Measurements from ENCODE around the gene STX18. TPM values are rescaled to one million over a fixed set of nuclear protein-coding genes. Genes with fewer than 3 reads are reported as not detected.
A peak's percentile ranks its signal among the peaks of the same experiment; 100 is the strongest.

Gene STX18
- polyA plus RNA-seq (2013): 30.1 and 32.5 TPM in 2 replicates

DNA sequence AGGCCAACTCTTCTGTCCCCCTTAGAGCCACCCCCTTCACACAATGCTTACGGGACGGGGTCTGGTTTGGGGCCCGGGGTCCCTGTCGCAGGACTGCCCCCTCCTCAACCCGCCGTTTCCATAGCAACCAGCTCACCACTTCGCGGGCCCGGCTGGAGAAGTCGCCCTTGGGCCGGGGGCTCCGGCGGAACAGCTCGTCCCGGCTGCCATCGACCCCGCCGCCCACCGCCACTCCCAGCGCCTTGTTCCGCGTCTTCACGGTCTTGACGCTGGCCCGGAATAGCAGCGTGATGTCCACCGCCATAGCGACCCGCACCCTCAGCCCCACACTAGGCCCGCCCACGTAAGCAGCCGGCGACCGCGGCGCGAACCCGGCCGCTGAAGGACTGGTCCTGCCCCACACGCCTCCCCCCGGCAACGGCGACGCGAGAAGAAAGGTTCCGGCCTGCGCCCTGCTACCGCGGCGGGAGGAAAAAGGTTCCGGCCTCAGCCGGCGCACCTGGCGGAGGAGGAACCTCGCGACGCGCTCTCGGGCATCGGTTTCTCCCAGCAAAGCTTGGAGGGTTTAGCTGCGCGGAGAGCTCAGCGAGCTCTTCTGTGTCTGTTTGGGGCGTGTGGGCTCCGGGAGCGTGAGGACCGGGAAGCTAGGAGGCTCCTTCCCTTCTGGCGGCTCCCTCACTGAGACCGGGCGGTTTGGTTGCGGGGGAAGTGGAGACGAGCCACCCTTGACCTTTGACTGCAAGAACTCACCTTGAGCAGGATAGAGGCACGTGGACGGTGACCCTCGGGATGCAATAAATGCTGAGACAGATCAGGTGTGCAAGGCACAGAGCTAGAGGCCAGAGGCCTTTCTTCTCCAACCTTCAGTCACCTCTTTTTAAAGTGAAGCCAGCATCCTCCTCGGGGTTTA lies at the start of gene STX18:
Gene STX18 (minus strand): TSS at position 388 of the 910 bp plus-strand sequence. CDS start 84 bp downstream, at position 304.
- Histone ChIP-seq H4K8ac (ENCODE audit: low read depth, low read length) (peak within 1 kb of the TSS; percentile 92), H3K23ac (ENCODE audit: low read length) (no peak within 1 kb of the TSS), H3K14ac (ENCODE audit: low read length) (peak within 1 kb of the TSS; percentile 56), H3K9ac (ENCODE audit: low read length) (peak within 1 kb of the TSS; percentile 79), H3K18ac (ENCODE audit: low read length) (peak within 1 kb of the TSS; percentile 94), H3K27ac (ENCODE audit: low read depth, low read length) (peak within 1 kb of the TSS; percentile 58), H2BK5ac (ENCODE audit: low read depth, low read length, poor library complexity) (peak within 1 kb of the TSS; percentile 18), H3K27me3 (ENCODE audit: insufficient read depth, low read length) (no peaks in the 10 kb centered on the region), H3K4me1 (ENCODE audit: control insufficient read depth in 1 of 2, insufficient read depth in 2 of 2, low read length in 2 of 2) (peaks cover 0 to 2% of the 10 kb centered on the region in 2 experiments), H3K4ac (ENCODE audit: low read depth, low read length) (peak within 1 kb of the TSS; percentile 78), H3K36me3 (ENCODE audit: control insufficient read depth in 1 of 2, insufficient read depth in 2 of 2, low read length in 2 of 2) (no peaks in the 10 kb centered on the region), H3K79me1 (ENCODE audit: low read length) (peaks cover 9% of the 10 kb centered on the region), H4K12ac (ENCODE audit: low read depth, low read length) (peak within 1 kb of the TSS; percentile 85), H2AFZ (ENCODE audit: insufficient read depth, low read length, poor library complexity) (peak within 1 kb of the TSS; percentile 92), H4K91ac (ENCODE audit: low read depth, low read length) (peak within 1 kb of the TSS; percentile 87), H2AK5ac (ENCODE audit: low read length) (peak within 1 kb of the TSS; percentile 44), H3K79me2 (ENCODE audit: control insufficient read depth, insufficient read depth, low read length, poor library complexity) (peaks cover 8% of the 10 kb centered on the region), H3K4me2 (ENCODE audit: low read length) (peak within 1 kb of the TSS; percentile 88), H2BK120ac (ENCODE audit: insufficient read depth, low read length, poor library complexity) (peak within 1 kb of the TSS; percentile 50), H3K9me3 (ENCODE audit: insufficient read depth, low read depth, low read length) (no peaks in the 10 kb centered on the region), H3K4me3 (ENCODE audit: low read depth, low read length) (peak within 1 kb of the TSS; percentile 95), H2BK12ac (ENCODE audit: low read length) (no peak within 1 kb of the TSS)
- peak; percentile 72 to 93 for DNase-seq
- no CpG with 5 or more reads among the region's 76 CpGs for WGBS (ENCODE audit: extremely low coverage, insufficient coverage, insufficient read length)

GRCh38 chr4:4591071-4591470 lies 49.2 kb upstream of the STX18 start:
- Histone ChIP-seq H2BK120ac (ENCODE audit: insufficient read depth, low read length, poor library complexity) (no peak overlapping the region), H2AFZ (ENCODE audit: insufficient read depth, low read length, poor library complexity) (no peak overlapping the region), H3K14ac (ENCODE audit: low read length) (no peak overlapping the region), H4K91ac (ENCODE audit: low read depth, low read length) (no peak overlapping the region), H3K4me3 (ENCODE audit: low read depth, low read length) (no peak overlapping the region), H3K79me1 (ENCODE audit: low read length) (no peaks in the 10 kb centered on the region), H4K12ac (ENCODE audit: low read depth, low read length) (no peak overlapping the region), H4K8ac (ENCODE audit: low read depth, low read length) (no peak overlapping the region), H2BK5ac (ENCODE audit: low read depth, low read length, poor library complexity) (no peak overlapping the region), H3K9me3 (ENCODE audit: insufficient read depth, low read depth, low read length) (peaks cover 3% of the 10 kb centered on the region), H3K4me1 (ENCODE audit: control insufficient read depth in 1 of 2, insufficient read depth in 2 of 2, low read length in 2 of 2) (no peaks in the 10 kb centered on the region), H3K4me2 (ENCODE audit: low read length) (no peak overlapping the region), H3K79me2 (ENCODE audit: control insufficient read depth, insufficient read depth, low read length, poor library complexity) (no peaks in the 10 kb centered on the region), H3K27me3 (ENCODE audit: insufficient read depth, low read length) (no peaks in the 10 kb centered on the region), H3K36me3 (ENCODE audit: control insufficient read depth in 1 of 2, insufficient read depth in 2 of 2, low read length in 2 of 2) (peaks cover 0 to 2% of the 10 kb centered on the region in 2 experiments), H3K4ac (ENCODE audit: low read depth, low read length) (no peak overlapping the region), H3K23ac (ENCODE audit: low read length) (no peak overlapping the region), H3K27ac (ENCODE audit: low read depth, low read length) (no peak overlapping the region), H3K9ac (ENCODE audit: low read length) (no peak overlapping the region), H2AK5ac (ENCODE audit: low read length) (no peak overlapping the region), H2BK12ac (ENCODE audit: low read length) (no peak overlapping the region), H3K18ac (ENCODE audit: low read length) (no peak overlapping the region)
- DNase-seq: no peak
- WGBS (ENCODE audit: extremely low coverage, insufficient coverage, insufficient read length): no CpG with 5 or more reads among the region's 4 CpGs

GRCh38 chr4:4590546-4590945 lies 48.7 kb upstream of the STX18 start:
- WGBS (ENCODE audit: extremely low coverage, insufficient coverage, insufficient read length): no CpG with 5 or more reads among the region's 7 CpGs
- no peak overlapping the region for H3K18ac ChIP-seq (ENCODE audit: low read length)
- H3K79me1 ChIP-seq (ENCODE audit: low read length): no peaks in the 10 kb centered on the region
- no peaks in the 10 kb centered on the region for H3K27me3 ChIP-seq (ENCODE audit: insufficient read depth, low read length)
- H4K12ac ChIP-seq (ENCODE audit: low read depth, low read length): no peak overlapping the region
- DNase-seq: no peak
- no peak overlapping the region for H3K4me3 ChIP-seq (ENCODE audit: low read depth, low read length)
- H3K4me2 ChIP-seq (ENCODE audit: low read length): no peak overlapping the region
- no peak overlapping the region for H4K8ac ChIP-seq (ENCODE audit: low read depth, low read length)
- H3K23ac ChIP-seq (ENCODE audit: low read length): no peak overlapping the region
- H3K9me3 ChIP-seq (ENCODE audit: insufficient read depth, low read depth, low read length): peaks cover 3% of the 10 kb centered on the region
- H2AFZ ChIP-seq (ENCODE audit: insufficient read depth, low read length, poor library complexity): no peak overlapping the region
- H2BK5ac ChIP-seq (ENCODE audit: low read depth, low read length, poor library complexity): no peak overlapping the region
- H2BK12ac ChIP-seq (ENCODE audit: low read length): no peak overlapping the region
- no peak overlapping the region for H2AK5ac ChIP-seq (ENCODE audit: low read length)
- H3K14ac ChIP-seq (ENCODE audit: low read length): no peak overlapping the region
- H3K36me3 ChIP-seq (ENCODE audit: control insufficient read depth in 1 of 2, insufficient read depth in 2 of 2, low read length in 2 of 2): peaks cover 0 to 2% of the 10 kb centered on the region in 2 experiments
- H3K79me2 ChIP-seq (ENCODE audit: control insufficient read depth, insufficient read depth, low read length, poor library complexity): no peaks in the 10 kb centered on the region
- H2BK120ac ChIP-seq (ENCODE audit: insufficient read depth, low read length, poor library complexity): no peak overlapping the region
- H3K9ac ChIP-seq (ENCODE audit: low read length): no peak overlapping the region
- H3K27ac ChIP-seq (ENCODE audit: low read depth, low read length): no peak overlapping the region
- no peak overlapping the region for H4K91ac ChIP-seq (ENCODE audit: low read depth, low read length)
- no peaks in the 10 kb centered on the region for H3K4me1 ChIP-seq (ENCODE audit: control insufficient read depth in 1 of 2, insufficient read depth in 2 of 2, low read length in 2 of 2)
- H3K4ac ChIP-seq (ENCODE audit: low read depth, low read length): no peak overlapping the region

DNA sequence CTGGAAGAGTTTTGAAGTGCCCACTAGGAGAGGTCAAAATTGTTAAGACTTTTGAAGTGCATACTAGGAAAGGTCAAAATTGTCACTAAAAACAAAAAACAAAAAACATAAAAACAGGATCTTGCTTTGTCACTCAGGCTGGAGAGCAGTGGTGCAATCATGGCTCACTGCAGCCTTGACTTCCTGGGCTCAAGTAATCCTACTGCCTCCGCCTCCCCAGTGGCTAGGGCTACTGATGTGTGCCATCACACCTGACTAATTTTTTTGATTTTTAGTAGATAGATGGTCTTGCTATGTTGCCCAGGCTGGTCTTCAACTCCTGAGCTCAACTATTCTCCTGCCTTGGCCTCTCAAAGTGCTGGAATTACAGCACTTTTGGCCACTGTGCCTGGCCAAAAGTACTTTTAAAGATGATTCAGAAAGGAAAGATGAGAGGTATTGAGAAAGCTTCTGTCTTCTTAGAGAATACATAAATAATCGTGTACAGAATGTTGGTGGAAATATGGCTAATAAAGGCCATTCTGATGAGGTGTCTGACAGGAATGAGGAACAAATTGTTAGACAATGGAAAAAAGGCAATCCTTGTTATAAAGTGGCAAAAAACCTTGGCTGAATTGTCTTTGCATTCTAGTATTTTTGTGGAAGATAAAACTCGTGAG lies 43.3 kb upstream of the STX18 start:
- H2BK12ac ChIP-seq (ENCODE audit: low read length): no peak overlapping the region
- no peak overlapping the region for H2AK5ac ChIP-seq (ENCODE audit: low read length)
- H3K27me3 ChIP-seq (ENCODE audit: insufficient read depth, low read length): no peaks in the 10 kb centered on the region
- H3K9me3 ChIP-seq (ENCODE audit: insufficient read depth, low read depth, low read length): no peaks in the 10 kb centered on the region
- H3K14ac ChIP-seq (ENCODE audit: low read length): no peak overlapping the region
- H4K91ac ChIP-seq (ENCODE audit: low read depth, low read length): no peak overlapping the region
- no CpG with 5 or more reads among the region's 3 CpGs for WGBS (ENCODE audit: extremely low coverage, insufficient coverage, insufficient read length)
- no peaks in the 10 kb centered on the region for H3K36me3 ChIP-seq (ENCODE audit: control insufficient read depth in 1 of 2, insufficient read depth in 2 of 2, low read length in 2 of 2)
- H3K79me2 ChIP-seq (ENCODE audit: control insufficient read depth, insufficient read depth, low read length, poor library complexity): no peaks in the 10 kb centered on the region
- H3K18ac ChIP-seq (ENCODE audit: low read length): no peak overlapping the region
- H4K12ac ChIP-seq (ENCODE audit: low read depth, low read length): no peak overlapping the region
- H3K4ac ChIP-seq (ENCODE audit: low read depth, low read length): no peak overlapping the region
- H3K4me2 ChIP-seq (ENCODE audit: low read length): no peak overlapping the region
- H3K9ac ChIP-seq (ENCODE audit: low read length): no peak overlapping the region
- no peak overlapping the region for H4K8ac ChIP-seq (ENCODE audit: low read depth, low read length)
- no peak overlapping the region for H2AFZ ChIP-seq (ENCODE audit: insufficient read depth, low read length, poor library complexity)
- no peak overlapping the region for H2BK120ac ChIP-seq (ENCODE audit: insufficient read depth, low read length, poor library complexity)
- DNase-seq: peak in 1 of 2 donors; percentile 61
- no peak overlapping the region for H3K4me3 ChIP-seq (ENCODE audit: low read depth, low read length)
- no peak overlapping the region for H3K23ac ChIP-seq (ENCODE audit: low read length)
- no peaks in the 10 kb centered on the region for H3K79me1 ChIP-seq (ENCODE audit: low read length)
- no peak overlapping the region for H3K27ac ChIP-seq (ENCODE audit: low read depth, low read length)
- H2BK5ac ChIP-seq (ENCODE audit: low read depth, low read length, poor library complexity): no peak overlapping the region
- peaks cover 0 to 2% of the 10 kb centered on the region in 2 experiments for H3K4me1 ChIP-seq (ENCODE audit: control insufficient read depth in 1 of 2, insufficient read depth in 2 of 2, low read length in 2 of 2)

All from trophoblast cell (in vitro differentiated cells and primary cell).